Activated naive CD4-positive, alpha-beta T cell treated with anti-CD3 and anti-CD28 coated beads, Interleukin-2, amount 50 U/mL, for 24 hours (primary cell): Measurements from ENCODE around the gene FARS2.

ENCODE experiments used
- H3K27ac Mint-ChIP-seq: one replicate; pipeline ENCODE4 v1.8.0; 2021; ENCODE audit warnings: mild to moderate bottlenecking, mixed read lengths
- H3K27me3 Mint-ChIP-seq: one replicate; pipeline ENCODE4 v1.8.0; 2021; ENCODE audit warnings: mixed read lengths
- H3K36me3 Mint-ChIP-seq: one replicate; pipeline ENCODE4 v1.8.0; 2021; ENCODE audit warnings: mixed read lengths
- H3K4me1 Mint-ChIP-seq: one replicate; pipeline ENCODE4 v1.8.0; 2021; ENCODE audit warnings: mixed read lengths
- H3K4me3 Mint-ChIP-seq: one replicate; pipeline ENCODE4 v1.8.0; 2021; ENCODE audit warnings: mild to moderate bottlenecking, mixed read lengths
- H3K9me3 Mint-ChIP-seq: one replicate; pipeline ENCODE4 v1.8.0; 2021; ENCODE audit warnings: mixed read lengths

The FARS2 gene

GRCh38 chr6:5659467-5659866 is 398.2 kb downstream of the FARS2 start:
- no peak overlapping the region for H3K27ac Mint-ChIP-seq

GRCh38 chr6:5660772-5661171 is 399.5 kb downstream of the FARS2 start:
- Mint-ChIP-seq H3K4me3 (no peak overlapping the region), H3K9me3 (no peaks in the 10 kb centered on the region), H3K36me3 (peaks cover 12% of the 10 kb centered on the region), H3K4me1 (peaks cover 45% of the 10 kb centered on the region), H3K27ac (no peak overlapping the region), H3K27me3 (no peaks in the 10 kb centered on the region)

More at GRCh38 chr6:5659467-5659866, 398.2 kb downstream of the FARS2 start:
- Mint-ChIP-seq H3K36me3 (peaks cover 18% of the 10 kb centered on the region), H3K9me3 (peaks cover 4% of the 10 kb centered on the region), H3K4me3 (no peak overlapping the region), H3K4me1 (peaks cover 32% of the 10 kb centered on the region), H3K27me3 (no peaks in the 10 kb centered on the region)

- Mint-ChIP-seq H3K9me3 (no peaks in the 10 kb centered on the region), H3K27me3 (no peaks in the 10 kb centered on the region), H3K27ac (no peak overlapping the region), H3K36me3 (peaks cover 4% of the 10 kb centered on the region), H3K4me1 (peaks cover 59% of the 10 kb centered on the region), H3K4me3 (no peak overlapping the region)
These were observed 401.5 kb downstream of the FARS2 start for GRCh38 chr6:5662797-5663196.

DNA sequence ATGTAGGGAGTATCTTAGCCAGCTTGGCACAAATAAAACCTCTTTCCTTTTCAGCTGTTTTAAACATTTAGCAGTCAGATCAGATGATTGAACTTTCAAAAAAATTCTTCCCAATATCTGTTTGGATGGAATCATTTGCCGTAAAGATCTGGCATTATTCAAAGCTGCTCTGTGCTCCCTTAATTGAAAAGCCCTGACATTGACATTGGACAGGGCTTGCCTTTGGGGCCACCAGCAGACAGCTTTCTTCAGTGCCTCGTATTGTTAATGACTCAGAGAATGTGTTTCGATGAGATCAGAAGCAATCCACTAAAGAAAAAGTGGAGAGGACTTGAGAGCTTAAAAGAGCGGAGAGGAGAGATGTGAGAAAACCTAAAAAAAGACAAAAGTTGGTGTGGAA is 401.9 kb downstream of the FARS2 start:
- peaks cover 63% of the 10 kb centered on the region for H3K4me1 Mint-ChIP-seq
- H3K36me3 Mint-ChIP-seq, result peaks cover 4% of the 10 kb centered on the region
- H3K9me3 Mint-ChIP-seq, result no peaks in the 10 kb centered on the region
- no peaks in the 10 kb centered on the region for H3K27me3 Mint-ChIP-seq
- H3K4me3 Mint-ChIP-seq, result no peak overlapping the region
- H3K27ac Mint-ChIP-seq, result no peak overlapping the region

DNA sequence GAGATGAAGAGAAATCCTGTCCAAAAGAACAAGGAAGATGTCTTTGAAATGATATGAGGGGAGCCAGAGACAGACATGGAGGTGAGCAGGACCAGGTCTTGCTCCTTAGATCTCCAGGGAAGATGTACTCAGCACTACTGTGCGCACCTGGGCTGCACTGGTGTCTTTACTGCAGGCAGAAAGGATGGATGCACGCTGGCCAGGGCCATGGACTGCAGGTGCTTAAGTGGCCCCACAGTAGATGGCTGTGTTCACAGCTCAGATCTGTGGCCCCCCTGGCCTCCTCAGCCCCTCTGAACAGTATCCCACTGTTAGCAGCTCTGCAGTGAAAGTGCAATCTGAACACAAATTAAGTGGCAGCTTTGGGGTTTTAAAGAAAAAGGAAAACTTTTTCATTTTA is 402.4 kb downstream of the FARS2 start:
- no peak overlapping the region for H3K4me3 Mint-ChIP-seq
- H3K27ac Mint-ChIP-seq, result no peak overlapping the region
- no peaks in the 10 kb centered on the region for H3K27me3 Mint-ChIP-seq
- peaks cover 67% of the 10 kb centered on the region for H3K4me1 Mint-ChIP-seq
- H3K36me3 Mint-ChIP-seq, result peaks cover 4% of the 10 kb centered on the region
- no peaks in the 10 kb centered on the region for H3K9me3 Mint-ChIP-seq

DNA sequence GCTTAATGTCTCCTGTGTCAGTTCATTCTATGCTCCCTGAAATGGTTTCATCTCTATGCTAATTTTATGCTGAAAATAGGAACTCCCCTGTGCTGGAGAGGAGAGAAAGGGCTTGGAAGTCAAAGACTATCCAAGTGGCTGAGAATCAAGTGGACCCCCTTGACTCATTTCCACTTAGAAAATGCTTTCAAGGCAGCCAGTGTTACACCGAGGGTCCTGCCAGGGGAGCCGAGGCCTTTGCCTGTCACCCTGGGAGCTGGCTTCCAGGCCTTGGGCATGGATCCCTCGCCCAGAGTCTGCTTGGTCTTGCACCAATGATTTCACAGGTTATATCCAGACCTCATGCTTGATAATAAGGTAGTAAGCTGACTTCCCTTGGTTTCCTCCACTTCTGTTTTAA is 402.8 kb downstream of the FARS2 start:
- Mint-ChIP-seq H3K4me1 (peaks cover 71% of the 10 kb centered on the region), H3K27me3 (no peaks in the 10 kb centered on the region), H3K36me3 (peaks cover 4% of the 10 kb centered on the region), H3K9me3 (no peaks in the 10 kb centered on the region), H3K4me3 (no peak overlapping the region), H3K27ac (no peak overlapping the region)

GRCh38 chr6:5665173-5665572 is 403.9 kb downstream of the FARS2 start:
- peaks cover 4% of the 10 kb centered on the region for H3K36me3 Mint-ChIP-seq
- H3K4me3 Mint-ChIP-seq, result peak overlapping the region; percentile 37
- H3K4me1 Mint-ChIP-seq, result peaks cover 81% of the 10 kb centered on the region
- peak overlapping the region; percentile 93 for H3K27ac Mint-ChIP-seq
- no peaks in the 10 kb centered on the region for H3K27me3 Mint-ChIP-seq
- H3K9me3 Mint-ChIP-seq, result no peaks in the 10 kb centered on the region

- Mint-ChIP-seq H3K36me3 (peaks cover 4% of the 10 kb centered on the region), H3K4me1 (peaks cover 86% of the 10 kb centered on the region), H3K4me3 (peak overlapping the region; percentile 37), H3K27me3 (no peaks in the 10 kb centered on the region), H3K27ac (peak overlapping the region; percentile 93), H3K9me3 (no peaks in the 10 kb centered on the region)
These were observed 404.4 kb downstream of the FARS2 start for GRCh38 chr6:5665667-5666066.

DNA sequence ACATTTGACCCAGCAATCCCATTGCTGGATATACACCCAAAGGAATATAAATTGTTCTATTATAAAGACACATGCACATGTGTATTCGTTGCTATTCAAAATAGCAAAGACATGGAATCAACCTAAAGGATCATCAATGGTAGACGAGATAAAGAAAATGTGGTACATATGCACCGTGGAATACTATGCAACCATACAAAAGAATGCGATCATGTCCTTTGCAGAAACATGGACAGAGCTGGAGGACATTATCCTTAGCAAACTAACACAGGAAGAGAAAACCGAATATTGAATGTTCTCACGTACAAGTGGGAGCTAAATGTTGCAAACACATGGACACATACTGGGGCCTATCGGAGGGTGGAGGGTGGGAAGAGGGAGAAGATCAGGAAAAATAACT is 405.4 kb downstream of the FARS2 start:
- Mint-ChIP-seq H3K4me1 (peaks cover 89% of the 10 kb centered on the region), H3K36me3 (peaks cover under 1% of the 10 kb centered on the region), H3K27ac (peak overlapping the region; percentile 68), H3K4me3 (no peak overlapping the region), H3K9me3 (no peaks in the 10 kb centered on the region), H3K27me3 (no peaks in the 10 kb centered on the region)

DNA sequence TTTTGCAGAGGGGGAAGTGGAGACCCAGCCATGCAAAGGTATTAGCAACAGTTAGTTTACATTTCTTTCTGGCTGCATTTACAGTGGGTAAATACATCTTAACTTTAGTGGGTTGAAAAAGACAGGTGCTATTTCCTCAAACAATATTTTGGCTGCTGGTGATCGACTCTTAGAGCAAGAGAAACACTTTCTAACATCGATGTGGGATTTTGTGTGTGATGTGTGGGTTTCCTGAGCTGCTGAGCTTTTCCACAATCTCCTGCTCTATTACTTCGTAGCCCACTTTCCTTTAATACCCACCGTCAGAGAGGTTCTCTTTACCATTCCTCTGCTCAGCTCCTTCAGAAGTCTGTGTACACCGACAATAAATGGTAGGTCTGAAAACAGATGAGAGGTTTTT is 406.4 kb downstream of the FARS2 start:
- H3K4me3 Mint-ChIP-seq, result peak overlapping the region; percentile 47
- H3K36me3 Mint-ChIP-seq, result no peaks in the 10 kb centered on the region
- H3K27ac Mint-ChIP-seq, result peak overlapping the region; percentile 85
- no peaks in the 10 kb centered on the region for H3K27me3 Mint-ChIP-seq
- H3K4me1 Mint-ChIP-seq, result peaks cover 95% of the 10 kb centered on the region
- H3K9me3 Mint-ChIP-seq, result no peaks in the 10 kb centered on the region

DNA sequence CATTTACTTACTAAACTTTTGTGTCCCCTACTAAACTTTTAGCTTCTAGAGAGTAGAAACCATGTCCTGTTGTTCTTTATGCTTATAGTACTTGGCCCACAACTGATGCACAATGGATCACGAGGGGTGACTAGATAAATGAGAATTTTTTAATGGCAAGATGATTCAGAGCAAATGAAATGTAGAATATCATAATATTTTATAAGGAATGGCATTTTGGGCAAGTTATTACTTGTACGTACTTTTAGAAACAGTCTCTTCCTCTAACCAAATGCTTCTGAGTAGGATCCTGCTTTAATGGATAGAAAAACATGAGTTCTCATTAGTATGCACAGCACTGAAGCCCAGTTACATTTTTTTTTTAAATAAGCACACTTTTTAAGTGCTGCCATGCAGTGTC is 409.1 kb downstream of the FARS2 start:
- Mint-ChIP-seq H3K4me3 (no peak overlapping the region), H3K4me1 (peaks cover 73% of the 10 kb centered on the region), H3K9me3 (no peaks in the 10 kb centered on the region), H3K36me3 (no peaks in the 10 kb centered on the region), H3K27ac (peak overlapping the region; percentile 55), H3K27me3 (no peaks in the 10 kb centered on the region)

DNA sequence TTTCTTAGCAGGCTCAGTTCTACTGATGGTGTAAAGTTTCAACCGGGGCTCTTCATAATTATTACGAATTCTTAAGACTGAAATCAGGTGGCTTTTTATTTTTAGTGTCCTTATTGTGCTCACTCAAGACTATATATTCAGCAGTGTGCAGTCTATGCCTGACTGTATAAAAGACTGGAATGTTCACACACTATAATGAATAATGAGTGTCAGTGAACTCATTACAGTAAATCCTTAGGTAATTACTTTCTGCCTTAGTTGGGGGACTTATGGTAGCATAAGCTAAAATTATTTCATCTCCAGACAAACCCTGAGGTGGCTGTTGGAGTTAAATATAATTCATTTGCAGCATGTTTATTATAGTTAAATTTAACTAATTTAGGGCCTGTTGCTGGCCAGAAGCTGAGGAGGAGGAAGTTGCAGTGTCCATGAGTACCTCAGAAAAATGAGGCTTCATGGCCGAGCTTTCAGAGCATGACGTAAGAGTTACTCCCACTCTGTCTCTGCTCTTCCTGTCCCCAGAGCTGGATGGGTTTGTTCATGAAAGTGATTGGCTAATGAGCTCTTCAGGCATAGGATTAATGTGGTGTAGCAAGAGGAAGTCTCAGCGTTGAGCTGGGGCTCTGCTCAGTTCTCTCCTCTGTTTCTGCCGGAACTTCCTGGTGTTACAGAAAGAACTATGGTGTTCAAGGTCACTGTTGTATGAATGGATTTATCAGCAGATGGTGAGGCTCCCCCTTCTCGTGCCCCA is 409.7 kb downstream of the FARS2 start:
- Mint-ChIP-seq H3K4me3 (no peak overlapping the region), H3K36me3 (no peaks in the 10 kb centered on the region), H3K27ac (peak overlapping the region; percentile 75), H3K4me1 (peaks cover 67% of the 10 kb centered on the region), H3K27me3 (no peaks in the 10 kb centered on the region), H3K9me3 (no peaks in the 10 kb centered on the region)

GRCh38 chr6:5671601-5672559 is 410.6 kb downstream of the FARS2 start:
- H3K36me3 Mint-ChIP-seq, result no peaks in the 10 kb centered on the region
- H3K9me3 Mint-ChIP-seq, result no peaks in the 10 kb centered on the region
- H3K27ac Mint-ChIP-seq, result peak overlapping the region; percentile 75
- H3K4me1 Mint-ChIP-seq, result peaks cover 58% of the 10 kb centered on the region
- no peaks in the 10 kb centered on the region for H3K27me3 Mint-ChIP-seq
- H3K4me3 Mint-ChIP-seq, result no peak overlapping the region

DNA sequence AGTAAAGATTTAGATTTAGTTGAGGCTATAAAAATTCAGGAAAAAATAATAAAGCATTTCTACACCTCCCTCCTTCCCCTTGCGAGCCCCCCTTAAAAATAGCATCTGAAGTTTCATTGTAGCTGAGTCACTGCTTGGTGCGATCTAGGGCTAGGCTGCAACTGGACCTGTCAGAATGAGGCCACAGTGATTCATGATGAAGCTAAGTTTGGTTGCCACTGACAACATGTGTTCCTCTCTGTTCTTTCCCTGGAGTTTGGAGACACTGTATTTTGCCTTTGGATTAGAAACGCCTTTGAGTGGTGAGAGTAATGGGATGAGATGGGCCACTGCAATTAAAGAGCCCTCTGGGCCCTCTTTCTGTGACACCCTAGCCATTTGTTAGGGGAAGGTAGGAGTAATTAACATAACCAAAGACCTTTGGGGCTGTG is 411.3 kb downstream of the FARS2 start:
- peaks cover 60% of the 10 kb centered on the region for H3K4me1 Mint-ChIP-seq
- no peak overlapping the region for H3K4me3 Mint-ChIP-seq
- no peaks in the 10 kb centered on the region for H3K27me3 Mint-ChIP-seq
- peaks cover under 1% of the 10 kb centered on the region for H3K36me3 Mint-ChIP-seq
- H3K9me3 Mint-ChIP-seq, result no peaks in the 10 kb centered on the region
- no peak overlapping the region for H3K27ac Mint-ChIP-seq

- Mint-ChIP-seq H3K27ac (no peak overlapping the region), H3K4me3 (no peak overlapping the region), H3K36me3 (peaks cover 3% of the 10 kb centered on the region), H3K4me1 (peaks cover 57% of the 10 kb centered on the region), H3K27me3 (no peaks in the 10 kb centered on the region), H3K9me3 (no peaks in the 10 kb centered on the region)
These were observed 411.9 kb downstream of the FARS2 start for GRCh38 chr6:5673019-5673790.
